A673 (cell line): ENCODE results near the gene CLEC3A.

Experiments
- CTCF ChIP-seq: fragments of 300-800, 200-600 bp; sonication (generic); conservative IDR thresholded peaks from 2 replicates; pipeline ENCODE4 v1.5.1; 2017; ENCODE audit warnings: low read depth, mild to moderate bottlenecking, antibody characterized with exemption, low read length, moderate library complexity, mixed read lengths
- EZH2 ChIP-seq: fragments of 200-600 bp; sonication (generic); IDR thresholded peaks from 2 replicates; pipeline ENCODE4 v1.6.1; 2017; ENCODE audit warnings: borderline replicate concordance, low read depth, mild to moderate bottlenecking, mixed read lengths, antibody characterized with exemption, low read length; ENCODE audit not compliant: poor library complexity, severe bottlenecking

GRCh38 chr16:77975942-77976341 is 46.4 kb upstream of the CLEC3A start:
- TF ChIP-seq CTCF: no peak
- TF ChIP-seq EZH2: no peak
